ENCODE measurements around the gene LDLRAD4.
A peak's percentile ranks its signal among the peaks of the same experiment; 100 is the strongest.
"Not testable (repeated sequence)": the region's sequence is repeated elsewhere in the genome, so short reads cannot be mapped to it uniquely, and the experiment has no call there.

The LDLRAD4 gene

GRCh38 chr18:13599031-13599430 lies 380.5 kb downstream of the LDLRAD4 start:
- no peaks in the 10 kb centered on the region for H3K27me3 ChIP-seq (ENCODE audit: insufficient read depth, low read length)
- no peak overlapping the region for H3K9ac ChIP-seq (ENCODE audit: low read depth, low read length)
- no peak overlapping the region for H3K27ac ChIP-seq (ENCODE audit: low read length)
- H3K4me3 ChIP-seq (ENCODE audit: low read length), result no peak overlapping the region
- H3K36me3 ChIP-seq (ENCODE audit: insufficient read depth, low read depth, low read length), result no peaks in the 10 kb centered on the region
- H3K4me1 ChIP-seq (ENCODE audit: insufficient read depth, low read length), result no peaks in the 10 kb centered on the region
- H3K9me3 ChIP-seq (ENCODE audit: insufficient read depth, low read depth, low read length), result peaks cover 35% of the 10 kb centered on the region

GRCh38 chr18:13603304-13604019 lies 384.9 kb downstream of the LDLRAD4 start:
- no peaks in the 10 kb centered on the region for H3K36me3 ChIP-seq (ENCODE audit: insufficient read depth, low read depth, low read length)
- H3K9me3 ChIP-seq (ENCODE audit: insufficient read depth, low read depth, low read length), result peaks cover 3% of the 10 kb centered on the region; the same call in 1 of the 2 replicates
- H3K27ac ChIP-seq (ENCODE audit: low read length), result no peak overlapping the region
- no peaks in the 10 kb centered on the region for H3K4me1 ChIP-seq (ENCODE audit: insufficient read depth, low read length)
- H3K4me3 ChIP-seq (ENCODE audit: low read length), result no peak overlapping the region
- H3K9ac ChIP-seq (ENCODE audit: low read depth, low read length), result no peak overlapping the region
- no peaks in the 10 kb centered on the region for H3K27me3 ChIP-seq (ENCODE audit: insufficient read depth, low read length)

GRCh38 chr18:13604786-13605185 lies 386.2 kb downstream of the LDLRAD4 start:
- no peaks in the 10 kb centered on the region for H3K9me3 ChIP-seq (ENCODE audit: insufficient read depth, low read depth, low read length)
- no peaks in the 10 kb centered on the region for H3K36me3 ChIP-seq (ENCODE audit: insufficient read depth, low read depth, low read length)
- no peaks in the 10 kb centered on the region for H3K27me3 ChIP-seq (ENCODE audit: insufficient read depth, low read length)
- no peak overlapping the region for H3K9ac ChIP-seq (ENCODE audit: low read depth, low read length)
- H3K27ac ChIP-seq (ENCODE audit: low read length), result no peak overlapping the region
- H3K4me3 ChIP-seq (ENCODE audit: low read length), result no peak overlapping the region
- no peaks in the 10 kb centered on the region for H3K4me1 ChIP-seq (ENCODE audit: insufficient read depth, low read length)

GRCh38 chr18:13605477-13605876 lies 386.9 kb downstream of the LDLRAD4 start:
- Histone ChIP-seq H3K4me1 (ENCODE audit: insufficient read depth, low read length) (no peaks in the 10 kb centered on the region; the same call in 1 of the 2 replicates), H3K9ac (ENCODE audit: low read depth, low read length) (no peak overlapping the region), H3K9me3 (ENCODE audit: insufficient read depth, low read depth, low read length) (no peaks in the 10 kb centered on the region), H3K27me3 (ENCODE audit: insufficient read depth, low read length) (peaks cover 3% of the 10 kb centered on the region), H3K36me3 (ENCODE audit: insufficient read depth, low read depth, low read length) (no peaks in the 10 kb centered on the region), H3K27ac (ENCODE audit: low read length) (no peak overlapping the region), H3K4me3 (ENCODE audit: low read length) (no peak overlapping the region)

GRCh38 chr18:13605901-13606300 lies 387.3 kb downstream of the LDLRAD4 start:
- H3K36me3 ChIP-seq (ENCODE audit: insufficient read depth, low read depth, low read length), result no peaks in the 10 kb centered on the region
- no peaks in the 10 kb centered on the region for H3K9me3 ChIP-seq (ENCODE audit: insufficient read depth, low read depth, low read length)
- peaks cover 4% of the 10 kb centered on the region; the same call in 1 of the 2 replicates for H3K4me1 ChIP-seq (ENCODE audit: insufficient read depth, low read length)
- H3K27ac ChIP-seq (ENCODE audit: low read length), result no peak overlapping the region
- no peak overlapping the region for H3K4me3 ChIP-seq (ENCODE audit: low read length)
- H3K27me3 ChIP-seq (ENCODE audit: insufficient read depth, low read length), result peaks cover 8% of the 10 kb centered on the region
- H3K9ac ChIP-seq (ENCODE audit: low read depth, low read length), result no peak overlapping the region

- Histone ChIP-seq H3K4me1 (ENCODE audit: insufficient read depth, low read length) (peaks cover 12% of the 10 kb centered on the region; the same call in 1 of the 2 replicates), H3K36me3 (ENCODE audit: insufficient read depth, low read depth, low read length) (no peaks in the 10 kb centered on the region), H3K9ac (ENCODE audit: low read depth, low read length) (no peak overlapping the region), H3K4me3 (ENCODE audit: low read length) (no peak overlapping the region), H3K9me3 (ENCODE audit: insufficient read depth, low read depth, low read length) (no peaks in the 10 kb centered on the region), H3K27ac (ENCODE audit: low read length) (no peak overlapping the region), H3K27me3 (ENCODE audit: insufficient read depth, low read length) (peaks cover 16% of the 10 kb centered on the region)
Measured at GRCh38 chr18:13606604-13607254, 388.2 kb downstream of the LDLRAD4 start.

- H3K27ac ChIP-seq (ENCODE audit: low read length); H3K9ac ChIP-seq (ENCODE audit: low read depth, low read length): not testable (repeated sequence)
Measured at GRCh38 chr18:13608024-13608562, 389.5 kb downstream of the LDLRAD4 start.

GRCh38 chr18:13608791-13609532 lies 390.4 kb downstream of the LDLRAD4 start:
- no peak overlapping the region for H3K4me3 ChIP-seq (ENCODE audit: low read length)
- H3K27me3 ChIP-seq (ENCODE audit: insufficient read depth, low read length), result peaks cover 38% of the 10 kb centered on the region
- no peaks in the 10 kb centered on the region for H3K36me3 ChIP-seq (ENCODE audit: insufficient read depth, low read depth, low read length)
- H3K4me1 ChIP-seq (ENCODE audit: insufficient read depth, low read length), result peaks cover 13% of the 10 kb centered on the region; the same call in 1 of the 2 replicates
- H3K27ac ChIP-seq (ENCODE audit: low read length), result no peak overlapping the region
- no peaks in the 10 kb centered on the region for H3K9me3 ChIP-seq (ENCODE audit: insufficient read depth, low read depth, low read length)
- no peak overlapping the region for H3K9ac ChIP-seq (ENCODE audit: low read depth, low read length)

More at GRCh38 chr18:13608024-13608562, 389.5 kb downstream of the LDLRAD4 start:
- Histone ChIP-seq H3K4me1 (ENCODE audit: insufficient read depth, low read length) (peaks cover 13% of the 10 kb centered on the region; the same call in 1 of the 2 replicates), H3K27me3 (ENCODE audit: insufficient read depth, low read length) (peaks cover 29% of the 10 kb centered on the region)
- H3K9me3 ChIP-seq (ENCODE audit: insufficient read depth, low read depth, low read length); H3K36me3 ChIP-seq (ENCODE audit: insufficient read depth, low read depth, low read length); H3K4me3 ChIP-seq (ENCODE audit: low read length): not testable (repeated sequence)

- H3K27me3 ChIP-seq (ENCODE audit: insufficient read depth, low read length), result peaks cover 41% of the 10 kb centered on the region
- H3K27ac ChIP-seq (ENCODE audit: low read length), result no peak overlapping the region
- H3K9ac ChIP-seq (ENCODE audit: low read depth, low read length), result no peak overlapping the region
- no peaks in the 10 kb centered on the region for H3K36me3 ChIP-seq (ENCODE audit: insufficient read depth, low read depth, low read length)
- H3K9me3 ChIP-seq (ENCODE audit: insufficient read depth, low read depth, low read length), result no peaks in the 10 kb centered on the region
- H3K4me1 ChIP-seq (ENCODE audit: insufficient read depth, low read length), result peaks cover 13% of the 10 kb centered on the region; the same call in 1 of the 2 replicates
- peak overlapping the region; percentile 61; the same call in 1 of the 2 replicates for H3K4me3 ChIP-seq (ENCODE audit: low read length)
Measured at GRCh38 chr18:13610555-13611141, 392.1 kb downstream of the LDLRAD4 start.

GRCh38 chr18:13611142-13611600 lies 392.6 kb downstream of the LDLRAD4 start:
- no peaks in the 10 kb centered on the region for H3K9me3 ChIP-seq (ENCODE audit: insufficient read depth, low read depth, low read length)
- H3K4me1 ChIP-seq (ENCODE audit: insufficient read depth, low read length), result peaks cover 13% of the 10 kb centered on the region; the same call in 1 of the 2 replicates
- H3K4me3 ChIP-seq (ENCODE audit: low read length), result peak overlapping the region; percentile 61
- no peak overlapping the region for H3K27ac ChIP-seq (ENCODE audit: low read length)
- no peaks in the 10 kb centered on the region for H3K36me3 ChIP-seq (ENCODE audit: insufficient read depth, low read depth, low read length)
- H3K9ac ChIP-seq (ENCODE audit: low read depth, low read length), result peak overlapping the region; percentile 32; the same call in 1 of the 2 replicates
- peaks cover 41% of the 10 kb centered on the region for H3K27me3 ChIP-seq (ENCODE audit: insufficient read depth, low read length)

Measured in iPS-20b (cell line).